H4 (cell line): ENCODE data around the gene LPIN3. TPM values are rescaled to one million over a fixed set of nuclear protein-coding genes. Genes with fewer than 3 reads are reported as not detected.
"Not testable (repeated sequence)": the region's sequence is repeated elsewhere in the genome, so short reads cannot be mapped to it uniquely, and the experiment has no call there.

Experiments
- DNase-seq: peaks from one replicate; pipeline ENCODE4 v3.0.0-alpha.2; 2015; ENCODE audit warnings: low spot score
- total RNA-seq: library from RNA; depleted of rRNA; stranded (reverse); fragments of >200 nt; shearing (Covaris generic); gene quantifications from 2 replicates; pipeline ENCODE4 v1.2.3, GENCODE V29; 2014; rRNA removed

Gene LPIN3, protein sequence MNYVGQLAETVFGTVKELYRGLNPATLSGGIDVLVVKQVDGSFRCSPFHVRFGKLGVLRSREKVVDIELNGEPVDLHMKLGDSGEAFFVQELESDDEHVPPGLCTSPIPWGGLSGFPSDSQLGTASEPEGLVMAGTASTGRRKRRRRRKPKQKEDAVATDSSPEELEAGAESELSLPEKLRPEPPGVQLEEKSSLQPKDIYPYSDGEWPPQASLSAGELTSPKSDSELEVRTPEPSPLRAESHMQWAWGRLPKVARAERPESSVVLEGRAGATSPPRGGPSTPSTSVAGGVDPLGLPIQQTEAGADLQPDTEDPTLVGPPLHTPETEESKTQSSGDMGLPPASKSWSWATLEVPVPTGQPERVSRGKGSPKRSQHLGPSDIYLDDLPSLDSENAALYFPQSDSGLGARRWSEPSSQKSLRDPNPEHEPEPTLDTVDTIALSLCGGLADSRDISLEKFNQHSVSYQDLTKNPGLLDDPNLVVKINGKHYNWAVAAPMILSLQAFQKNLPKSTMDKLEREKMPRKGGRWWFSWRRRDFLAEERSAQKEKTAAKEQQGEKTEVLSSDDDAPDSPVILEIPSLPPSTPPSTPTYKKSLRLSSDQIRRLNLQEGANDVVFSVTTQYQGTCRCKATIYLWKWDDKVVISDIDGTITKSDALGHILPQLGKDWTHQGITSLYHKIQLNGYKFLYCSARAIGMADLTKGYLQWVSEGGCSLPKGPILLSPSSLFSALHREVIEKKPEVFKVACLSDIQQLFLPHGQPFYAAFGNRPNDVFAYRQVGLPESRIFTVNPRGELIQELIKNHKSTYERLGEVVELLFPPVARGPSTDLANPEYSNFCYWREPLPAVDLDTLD
- total RNA-seq: 0.33 and 0.79 TPM in 2 replicates

- DNase-seq: peak; percentile 39
Observed at GRCh38 chr20:41340327-41341055, at the start of gene LPIN3. TSS of gene LPIN3 (plus strand) at chr20:41340821. CDS start at chr20:41345804, 4,983 bp downstream.

DNA sequence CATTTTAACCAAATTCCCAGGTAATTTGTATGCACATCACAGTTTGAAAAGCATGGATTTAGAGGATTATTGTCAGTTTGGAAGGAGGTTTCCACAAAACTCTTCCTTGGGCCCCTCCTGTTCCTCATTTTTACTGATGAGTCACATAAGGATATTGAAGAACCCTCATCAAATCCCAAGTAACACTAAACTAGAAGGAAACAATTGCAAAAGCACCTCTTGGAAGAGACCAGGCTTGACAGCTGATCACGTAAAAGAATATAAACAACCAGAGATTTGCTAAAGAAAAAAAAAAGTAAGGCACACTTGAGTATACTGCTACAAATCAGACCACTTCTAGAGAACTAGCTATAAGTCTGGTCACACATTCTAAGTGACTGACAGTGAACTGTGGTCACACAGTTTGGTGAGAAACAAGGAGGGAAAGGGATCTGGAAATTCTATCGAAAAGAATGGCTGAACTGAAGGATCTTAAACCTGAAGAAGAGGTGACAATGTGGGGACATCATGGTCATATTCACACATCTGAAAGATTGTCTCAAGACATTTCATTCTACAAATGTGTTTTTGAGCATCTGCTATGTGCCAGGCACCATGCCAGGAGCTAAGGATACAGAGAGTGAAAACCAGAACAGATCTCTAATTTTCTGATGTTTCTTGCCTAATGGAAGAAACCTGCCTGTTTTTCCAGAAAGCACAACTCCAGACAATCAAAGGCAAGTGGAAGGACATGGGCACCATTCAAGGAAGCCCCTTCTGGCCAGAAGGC is 47.2 kb upstream of the LPIN3 start:
- DNase-seq: no peak

- no peak for DNase-seq
Observed at GRCh38 chr20:41299899-41300298, 40.7 kb upstream of the LPIN3 start.

DNA sequence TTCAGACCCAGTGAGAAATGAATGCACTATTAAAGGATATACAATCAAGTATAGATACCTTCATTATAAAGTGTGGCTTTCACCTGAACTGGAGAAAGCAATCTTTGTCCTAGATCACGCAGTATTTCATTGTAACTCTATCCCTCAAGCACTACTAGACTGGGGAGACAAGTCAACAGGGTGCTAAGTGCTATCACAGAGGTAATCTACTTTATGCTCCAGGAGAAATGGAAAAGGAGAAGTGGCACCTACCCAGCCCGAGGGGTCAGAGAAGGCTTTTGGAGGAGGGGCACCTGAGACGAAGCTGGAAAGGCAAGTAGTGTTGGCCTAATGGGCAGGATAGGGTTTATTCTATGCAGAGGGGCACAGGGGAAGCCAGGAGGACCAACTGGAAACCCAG is 40.2 kb upstream of the LPIN3 start:
- DNase-seq: no peak

DNA sequence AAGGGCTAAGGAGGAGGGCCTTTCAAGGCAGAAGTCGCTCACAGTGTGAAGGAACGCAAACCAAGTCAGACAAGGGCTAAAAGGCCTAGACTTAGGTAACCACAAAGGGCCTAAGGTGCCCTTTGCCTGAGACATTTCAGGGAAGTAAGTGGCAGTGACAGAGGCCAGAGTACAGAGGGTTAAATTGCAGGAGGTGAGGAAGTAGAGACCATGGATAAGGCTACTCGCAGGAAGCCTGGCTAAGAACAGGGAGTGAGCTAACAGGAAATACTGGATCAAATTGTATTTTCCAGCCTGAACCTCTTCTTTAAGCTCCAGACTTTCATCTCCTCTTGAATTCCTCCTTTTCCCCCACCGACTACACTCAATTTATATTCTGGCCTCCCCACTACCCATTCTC is 39.7 kb upstream of the LPIN3 start:
- no peak for DNase-seq

DNA sequence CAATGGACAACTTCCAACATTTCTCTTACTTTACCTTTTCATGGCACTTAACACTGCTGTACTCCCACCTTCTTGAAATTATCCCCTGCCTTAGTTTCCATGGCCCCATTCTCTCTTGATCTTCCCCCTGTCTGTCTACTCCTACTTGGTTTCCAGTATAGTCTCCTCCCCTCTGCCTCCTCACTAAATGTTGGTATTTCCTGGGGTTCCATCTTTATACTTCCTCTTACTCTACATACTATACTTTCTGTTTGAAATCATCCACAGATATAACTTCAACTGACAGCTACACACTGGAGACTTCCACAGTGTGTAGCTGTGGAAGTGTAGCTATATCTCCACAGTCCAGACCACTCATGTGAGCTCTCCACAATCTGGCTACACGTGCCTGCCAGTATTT is 36.6 kb upstream of the LPIN3 start:
- DNase-seq: no peak

DNA sequence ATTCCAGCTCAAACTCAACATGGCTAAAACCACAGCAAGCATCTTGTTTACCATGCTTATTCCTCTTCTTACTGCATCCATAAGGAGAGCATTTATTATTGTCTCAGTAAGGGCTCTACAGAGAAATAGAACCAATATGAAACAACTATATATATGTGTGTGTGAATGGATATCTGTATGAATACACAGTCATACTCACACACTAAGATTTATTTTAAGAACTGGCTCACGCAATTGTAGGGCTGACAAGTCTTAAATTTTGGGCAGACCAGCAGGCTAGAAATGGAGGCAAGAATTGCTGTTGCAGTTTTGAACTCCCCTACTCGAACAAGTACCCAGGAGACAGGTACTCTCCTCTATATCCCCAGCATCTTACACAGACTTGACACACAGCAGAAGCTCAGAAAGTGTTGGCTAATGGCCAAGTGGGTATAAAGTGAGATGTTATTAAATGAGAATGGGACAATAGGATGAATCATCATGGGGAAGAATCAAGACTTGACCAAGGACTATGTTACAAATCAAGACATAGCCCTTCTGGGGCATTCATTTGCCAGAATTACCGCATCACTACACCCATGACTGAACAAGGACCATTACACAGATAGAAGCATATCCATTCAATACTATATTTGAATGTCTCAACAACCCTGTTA is 36.1 kb upstream of the LPIN3 start:
- DNase-seq: no peak

- DNase-seq: no peak
Observed at GRCh38 chr20:41306061-41306727, 34.4 kb upstream of the LPIN3 start.

DNA sequence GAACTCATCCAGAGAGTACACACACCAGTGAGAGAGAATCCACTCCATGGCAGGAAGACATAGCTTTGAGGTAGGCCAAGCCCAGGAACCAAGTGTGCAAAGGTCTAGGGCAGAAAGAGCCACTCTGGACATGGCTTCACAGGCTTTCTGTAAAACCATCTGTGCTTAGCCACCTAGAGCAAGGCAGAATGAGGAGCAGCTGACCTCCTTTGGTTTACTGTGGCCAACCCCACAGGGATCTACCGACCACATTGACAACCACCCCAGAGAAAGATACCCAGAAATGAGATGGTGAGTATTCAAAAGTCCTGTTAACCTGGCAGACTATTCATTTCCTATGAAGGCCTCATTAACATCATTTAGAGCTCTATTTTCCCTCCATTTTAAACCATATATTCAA is 33.6 kb upstream of the LPIN3 start:
- DNase-seq: no peak

DNA sequence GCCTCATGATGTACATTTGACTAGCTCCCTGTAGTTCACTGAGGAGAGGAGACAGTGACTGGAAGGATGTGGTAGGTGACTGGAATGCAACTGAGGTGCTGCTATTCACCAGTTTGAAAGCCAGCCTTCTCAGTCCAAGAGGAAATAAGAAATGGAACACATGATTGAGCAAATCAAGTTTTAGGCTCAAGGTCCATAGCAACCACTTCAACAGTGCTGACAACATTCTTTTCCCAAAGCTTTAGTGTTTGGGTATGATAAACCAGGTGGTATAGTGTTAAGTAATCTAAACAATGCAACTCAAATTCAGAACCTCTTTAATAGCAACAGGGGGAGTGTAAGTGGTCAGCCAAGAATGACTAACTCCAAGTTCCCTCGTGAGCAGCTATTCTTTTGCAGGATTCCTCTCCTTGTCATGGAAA is 32.3 kb upstream of the LPIN3 start:
- peak; percentile 26 for DNase-seq

- no peak for DNase-seq
Observed at GRCh38 chr20:41308726-41309413, 31.8 kb upstream of the LPIN3 start.

GRCh38 chr20:41309817-41310216 is 30.8 kb upstream of the LPIN3 start:
- no peak for DNase-seq

DNA sequence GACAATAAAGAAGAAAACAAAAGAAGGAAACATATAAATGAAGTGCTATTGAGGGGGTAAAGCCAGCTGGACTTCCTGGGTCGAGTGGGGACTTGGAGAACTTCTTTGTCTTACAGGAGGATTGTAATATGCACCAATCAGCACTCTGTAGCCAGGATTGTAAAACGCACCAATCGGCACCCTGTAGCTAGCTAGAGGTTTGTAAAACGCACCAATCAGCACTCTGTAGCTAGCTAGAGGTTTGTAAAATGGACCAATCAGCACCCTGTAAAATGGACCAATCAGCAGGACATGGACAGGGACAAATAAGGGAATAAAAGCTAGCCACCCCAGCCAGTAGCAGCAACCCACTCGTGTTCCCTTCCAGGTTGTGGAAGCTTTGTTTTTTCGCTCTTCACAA is 28.6 kb upstream of the LPIN3 start:
- not testable (repeated sequence) for DNase-seq

DNA sequence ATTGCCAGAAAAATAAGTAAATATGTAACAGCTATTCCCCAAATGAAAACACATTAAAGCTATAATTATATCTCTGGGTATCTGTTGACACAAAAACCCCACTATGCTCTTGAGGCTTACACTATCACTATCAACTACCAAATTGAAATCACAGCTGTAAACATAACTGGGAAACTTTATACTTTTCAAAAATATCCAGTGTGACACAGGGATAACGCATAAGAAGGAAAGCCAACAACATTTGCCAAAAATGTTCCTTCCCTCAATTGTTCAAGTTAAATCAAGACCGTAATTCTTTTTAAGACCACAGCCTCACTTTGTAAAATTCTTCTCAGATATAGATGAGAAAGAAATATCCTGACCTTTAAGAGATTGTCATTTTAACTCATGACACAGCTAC is 26.2 kb upstream of the LPIN3 start:
- DNase-seq: no peak

GRCh38 chr20:41316051-41316450 is 24.6 kb upstream of the LPIN3 start:
- no peak for DNase-seq

DNA sequence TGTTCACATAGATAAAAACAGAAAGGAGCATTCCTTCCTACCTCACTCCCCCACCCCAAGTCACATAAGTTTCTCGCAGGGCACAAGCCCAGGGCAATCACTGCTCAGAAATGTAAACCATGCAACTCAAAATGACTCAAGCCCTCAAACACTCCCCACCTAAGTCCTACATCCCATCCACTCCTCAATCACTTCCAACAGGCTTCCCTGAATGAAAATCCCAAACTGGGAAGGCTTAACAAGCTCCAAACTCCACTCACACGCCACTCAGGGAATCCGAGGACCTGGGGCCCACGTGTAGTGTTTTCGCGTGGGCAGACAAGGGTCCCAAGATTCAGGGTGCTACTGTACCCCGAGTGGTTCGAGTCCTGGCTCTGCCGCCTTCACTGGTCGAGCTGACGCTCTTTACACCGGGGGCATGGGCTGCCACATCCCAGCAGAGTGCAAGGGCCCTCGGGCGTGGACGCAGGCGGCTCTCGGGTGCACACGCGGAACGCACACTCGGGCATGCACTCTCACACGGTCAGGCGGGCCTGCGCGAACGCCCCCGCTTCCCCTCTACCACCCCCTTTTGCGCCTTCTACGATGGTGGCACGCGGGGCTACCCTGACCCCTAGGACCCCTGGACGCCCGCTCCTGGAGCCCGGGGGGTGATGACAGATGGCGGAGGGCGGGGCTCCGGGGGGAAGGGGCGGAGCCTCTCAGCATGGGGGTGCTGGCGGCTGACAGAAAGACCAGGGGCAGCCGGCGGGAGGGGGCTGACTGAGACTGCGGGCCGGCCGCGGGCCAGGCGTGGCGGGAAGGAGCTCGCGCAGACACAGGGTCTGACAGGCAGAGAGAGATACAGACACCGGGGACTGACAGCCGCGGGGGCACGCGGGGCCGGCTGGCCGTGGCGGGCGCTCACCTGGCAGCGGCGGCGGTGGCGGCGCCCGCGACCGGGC is 23.7 kb upstream of the LPIN3 start:
- peak; percentile 23 for DNase-seq

- DNase-seq: peak; percentile 90
Observed at GRCh38 chr20:41317546-41318270, 22.9 kb upstream of the LPIN3 start, which contains the start of gene ZHX3. TSS of gene ZHX3 (minus strand) at chr20:41317731. CDS start at chr20:41204916, 112,815 bp downstream.

DNA sequence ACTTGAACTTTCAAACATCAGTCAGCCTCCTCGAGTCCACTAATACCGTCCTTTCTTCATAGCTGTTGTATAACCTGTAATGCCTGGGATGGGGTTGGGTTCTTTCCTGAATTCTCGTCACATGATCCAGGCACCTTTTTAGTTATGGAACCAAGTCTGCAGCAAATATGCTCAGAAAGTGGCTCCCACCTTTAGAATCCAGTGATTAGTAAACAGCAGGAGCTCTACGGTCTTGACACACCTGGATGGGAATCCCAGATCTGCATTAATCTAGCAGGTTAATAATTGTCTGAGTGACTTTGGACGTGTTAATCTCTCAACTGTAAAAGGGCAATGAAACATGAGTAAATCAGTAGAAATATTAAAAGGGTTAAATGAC is 22.4 kb upstream of the LPIN3 start:
- no peak for DNase-seq
